Mucosa of descending colon (tissue), 3 donors: ENCODE data around the gene TSPAN6. TPM values are rescaled to one million over a fixed set of nuclear protein-coding genes. Genes with fewer than 3 reads are reported as not detected.

Experiments used
- ATAC-seq: fragments of 200-7000 bp; cut with Tn5 transposase; one replicate; pipeline ENCODE4 v1.9.1; 2020; ENCODE audit warnings: mild to moderate bottlenecking, moderate library complexity
- DNase-seq, 3 donors: peaks; one replicate each; pipeline ENCODE4 v3.0.0-alpha.2; 2020
- H3K36me3 ChIP-seq: fragments of 200-600 bp; one replicate; pipeline ENCODE4 v1.8.0; 2021; ENCODE audit warnings: low read depth, mild to moderate bottlenecking
- H3K4me1 ChIP-seq: fragments of 200-600 bp; one replicate; pipeline ENCODE4 v1.8.0; 2021; ENCODE audit warnings: low read depth, mild to moderate bottlenecking
- H3K4me3 ChIP-seq: fragments of 200-600 bp; one replicate; pipeline ENCODE4 v1.8.0; 2021; ENCODE audit warnings: mild to moderate bottlenecking
- H3K9me3 ChIP-seq: fragments of 200-600 bp; one replicate; pipeline ENCODE4 v1.8.0; 2021; ENCODE audit warnings: mild to moderate bottlenecking
- CTCF ChIP-seq: fragments of 200-600 bp; IDR thresholded peaks from one replicate; pipeline ENCODE4 v1.8.0; 2022; ENCODE audit warnings: antibody characterized with exemption, mild to moderate bottlenecking
- intact Hi-C, 2 donors: fragments of 100-400 bp; cut with DNase I in 1 of 2; cut with micrococcal nuclease in 1 of 2; formaldehyde crosslinking; loops; one replicate each; pipeline versions ENCODE4 v1.11.0 to v1.11.1; 2022; cut with DNase I, micrococcal nuclease
- total RNA-seq, 3 donors: library from RNA; stranded (reverse); fragmentation: NEBNext Ultra II Directional in 2 of 3; extraction: Animal tissue kit (Norgen Biotek cat#: 25700) in 2 of 3; gene quantifications; one replicate each; pipeline versions ENCODE4 v1.2.1 to v1.2.4, GENCODE V29; 2021 to 2023
- donor health status: DM: no; HTN: no; CAD: no; lungs with moderate emphysema.
- donor health status: DM: no; HTN: no; CAD: no.
- donor health status: DM: no; HTN: yes; CAD: no.

TSPAN6 gene
- total RNA-seq, 3 donors from 2014 or later, result 63.0 to 132 (median 111) TPM

- no peak for TF ChIP-seq CTCF
- Histone ChIP-seq H3K4me3 (no peak overlapping the region), H3K36me3 (no peaks in the 10 kb centered on the region), H3K9me3 (no peaks in the 10 kb centered on the region), H3K4me1 (peaks cover 7% of the 10 kb centered on the region)
- DNase-seq, result peak in 1 of 3 donors; percentile 44
- intact Hi-C loops, result no loop called here
- peak; percentile 30 for ATAC-seq
Measured at GRCh38 chrX:100654261-100654660, 17.7 kb upstream of the TSPAN6 start.

- no peak overlapping the region for H3K4me3 ChIP-seq
- intact Hi-C loops, result no loop called here
- ATAC-seq, result no peak
- DNase-seq, result no peak
- TF ChIP-seq CTCF, result no peak
- no peaks in the 10 kb centered on the region for H3K36me3 ChIP-seq
- no peaks in the 10 kb centered on the region for H3K9me3 ChIP-seq
- peaks cover 12% of the 10 kb centered on the region for H3K4me1 ChIP-seq
Measured at GRCh38 chrX:100652266-100652665, 15.7 kb upstream of the TSPAN6 start.

DNA sequence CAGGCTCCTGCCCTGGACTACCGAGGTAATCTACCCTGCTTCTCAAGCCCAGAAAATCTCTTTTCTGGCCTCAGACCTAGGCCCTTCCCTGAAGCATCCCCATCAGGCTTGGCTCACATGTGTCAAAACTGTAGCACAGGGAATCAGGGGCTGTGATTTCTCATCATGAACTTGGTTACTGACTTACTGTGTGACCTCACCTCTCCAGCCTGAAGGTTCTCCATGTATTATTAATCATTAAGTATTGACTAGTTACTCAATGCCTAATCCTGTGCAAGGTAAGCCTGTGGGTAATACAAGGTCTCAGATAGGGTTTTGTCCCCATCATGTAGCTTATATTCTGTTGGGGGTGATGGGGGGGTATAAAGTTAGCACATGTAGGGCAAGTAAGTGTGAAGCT lies 14.2 kb upstream of the TSPAN6 start:
- H3K9me3 ChIP-seq, result no peaks in the 10 kb centered on the region
- ATAC-seq (no peak), DNase-seq (no peak)
- H3K4me3 ChIP-seq, result no peak overlapping the region
- TF ChIP-seq CTCF, result no peak
- H3K36me3 ChIP-seq, result no peaks in the 10 kb centered on the region
- peaks cover 12% of the 10 kb centered on the region for H3K4me1 ChIP-seq
- intact Hi-C loops, result no loop called here

- TF ChIP-seq CTCF, result no peak
- ATAC-seq (peak; percentile 88), DNase-seq (peak; percentile 59 to 82 (median 67))
- peaks cover 12% of the 10 kb centered on the region for H3K4me1 ChIP-seq
- intact Hi-C loops, result no loop called here
- no peak overlapping the region for H3K4me3 ChIP-seq
- H3K36me3 ChIP-seq, result no peaks in the 10 kb centered on the region
- no peaks in the 10 kb centered on the region for H3K9me3 ChIP-seq
Measured at GRCh38 chrX:100649550-100650356, 13.1 kb upstream of the TSPAN6 start.

GRCh38 chrX:100648458-100649417 lies 12.1 kb upstream of the TSPAN6 start:
- peak in 1 of 3 donors; percentile 29 for DNase-seq

More at GRCh38 chrX:100648458-100649417, 12.1 kb upstream of the TSPAN6 start:
- peak; percentile 54 for ATAC-seq
- Histone ChIP-seq H3K36me3 (no peaks in the 10 kb centered on the region), H3K9me3 (no peaks in the 10 kb centered on the region), H3K4me1 (peaks cover 12% of the 10 kb centered on the region), H3K4me3 (no peak overlapping the region)
- no peak for TF ChIP-seq CTCF
- intact Hi-C loops, result no loop called here
